ENCODE data around the gene SIVA1. TPM values are rescaled to one million over a fixed set of nuclear protein-coding genes. Genes with fewer than 3 reads are reported as not detected.

SIVA1 gene
- total RNA-seq, 1 donor from 2014 or later = 116 TPM

DNA sequence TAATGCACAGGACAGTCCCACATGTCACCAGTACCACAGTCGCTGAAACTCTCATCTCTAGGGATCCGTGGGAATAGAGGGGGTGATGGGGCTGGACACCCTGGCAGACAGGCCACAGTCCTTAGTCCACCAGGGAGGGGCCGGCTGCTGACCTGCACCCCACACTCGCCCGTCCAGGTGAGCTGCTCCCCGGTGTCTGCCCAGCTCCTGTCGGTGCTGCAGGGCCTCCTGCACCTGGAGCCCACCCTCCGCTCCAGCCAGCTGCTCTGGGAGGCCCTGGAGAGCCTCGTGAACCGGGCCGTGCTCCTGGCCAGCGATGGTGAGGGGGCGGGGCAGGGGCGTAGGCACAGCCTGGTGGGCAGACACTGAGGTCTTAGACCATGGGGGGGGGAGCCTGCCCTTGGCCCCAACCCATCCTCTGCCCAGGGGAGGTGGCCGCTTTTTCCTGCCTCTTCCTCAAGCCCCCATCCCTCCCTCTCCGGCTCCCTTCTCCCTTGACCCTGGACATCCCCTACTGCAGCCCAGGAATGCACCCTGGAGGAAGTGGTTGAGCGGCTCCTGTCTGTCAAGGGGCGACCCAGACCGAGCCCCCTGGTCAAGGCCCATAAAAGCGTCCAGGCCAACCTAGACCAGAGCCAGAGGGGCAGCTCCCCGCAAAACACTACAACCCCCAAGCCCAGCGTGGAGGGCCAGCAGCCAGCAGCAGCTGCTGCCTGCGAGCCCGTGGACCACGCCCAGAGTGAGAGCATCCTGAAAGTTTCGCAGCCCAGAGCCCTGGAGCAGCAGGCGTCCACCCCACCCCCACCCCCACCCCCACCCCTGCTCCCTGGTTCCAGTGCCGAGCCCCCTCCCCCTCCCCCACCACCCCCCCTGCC, 46.0 kb upstream of the SIVA1 start:
- Mint-ChIP-seq H3K4me1 (ENCODE audit: low read depth) (no peaks in the 10 kb centered on the region), H3K27me3 (no peaks in the 10 kb centered on the region), H3K36me3 (ENCODE audit: insufficient read depth) (peaks cover 16% of the 10 kb centered on the region), H3K27ac (no peak overlapping the region), H3K9me3 (ENCODE audit: low read depth) (no peaks in the 10 kb centered on the region), H3K4me3 (ENCODE audit: low read depth) (no peak overlapping the region)
- DNase-seq (ENCODE audit: low spot score, unreplicated experiment) = no peak
- no peak for TF ChIP-seq CTCF (IDR thresholded peaks at IDR 0.05; ENCODE audit: unreplicated experiment)

DNA sequence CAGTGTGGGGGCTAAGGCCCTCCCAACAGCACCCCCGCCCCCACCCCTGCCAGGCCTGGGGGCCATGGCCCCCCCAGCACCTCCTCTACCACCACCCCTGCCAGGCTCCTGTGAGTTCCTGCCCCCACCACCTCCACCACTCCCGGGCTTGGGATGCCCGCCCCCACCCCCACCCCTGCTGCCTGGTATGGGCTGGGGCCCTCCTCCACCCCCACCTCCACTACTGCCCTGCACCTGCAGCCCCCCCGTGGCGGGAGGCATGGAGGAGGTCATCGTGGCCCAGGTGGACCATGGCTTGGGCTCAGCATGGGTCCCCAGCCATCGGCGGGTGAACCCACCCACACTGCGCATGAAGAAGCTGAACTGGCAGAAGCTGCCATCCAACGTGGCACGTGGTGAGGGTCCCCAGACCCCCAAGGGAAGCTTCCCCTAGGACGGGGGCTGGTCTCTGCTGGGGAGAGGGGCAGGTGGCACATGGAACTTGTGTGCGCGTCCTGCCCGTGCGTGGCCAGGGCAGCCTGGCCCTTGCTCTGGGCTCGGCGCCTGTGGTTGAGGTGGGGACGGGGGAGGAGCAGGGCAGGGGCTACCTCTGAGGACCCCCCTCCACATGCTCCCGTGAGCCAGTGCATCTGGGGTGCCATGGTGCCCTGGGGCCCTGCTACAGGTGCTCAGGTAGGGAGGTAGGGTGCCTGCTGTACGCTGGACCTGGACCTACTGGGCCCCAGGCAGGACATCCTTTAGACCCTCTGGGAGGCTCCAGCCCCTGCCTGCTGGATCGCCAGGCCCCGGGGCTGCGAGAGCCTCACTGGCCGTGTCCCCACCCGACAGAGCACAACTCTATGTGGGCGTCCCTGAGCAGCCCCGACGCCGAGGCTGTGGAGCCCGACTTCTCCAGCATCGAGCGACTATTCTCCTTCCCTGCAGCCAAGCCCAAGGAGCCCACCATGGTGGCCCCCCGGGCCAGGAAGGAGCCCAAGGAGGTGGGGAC, 45.0 kb upstream of the SIVA1 start:
- no peak overlapping the region for H3K27ac Mint-ChIP-seq
- TF ChIP-seq CTCF (IDR thresholded peaks at IDR 0.05; ENCODE audit: unreplicated experiment) = no peak
- DNase-seq (ENCODE audit: low spot score, unreplicated experiment) = no peak
- H3K4me1 Mint-ChIP-seq (ENCODE audit: low read depth) = no peaks in the 10 kb centered on the region
- no peaks in the 10 kb centered on the region for H3K9me3 Mint-ChIP-seq (ENCODE audit: low read depth)
- no peak overlapping the region for H3K4me3 Mint-ChIP-seq (ENCODE audit: low read depth)
- H3K36me3 Mint-ChIP-seq (ENCODE audit: insufficient read depth) = peaks cover 16% of the 10 kb centered on the region
- no peaks in the 10 kb centered on the region for H3K27me3 Mint-ChIP-seq

GRCh38 chr14:104708606-104709268, 44.2 kb upstream of the SIVA1 start:
- peak; percentile 78 for DNase-seq (ENCODE audit: low spot score, unreplicated experiment)
- Mint-ChIP-seq H3K27me3 (no peaks in the 10 kb centered on the region), H3K9me3 (ENCODE audit: low read depth) (no peaks in the 10 kb centered on the region), H3K4me1 (ENCODE audit: low read depth) (no peaks in the 10 kb centered on the region), H3K36me3 (ENCODE audit: insufficient read depth) (peaks cover 12% of the 10 kb centered on the region), H3K4me3 (ENCODE audit: low read depth) (no peak overlapping the region), H3K27ac (no peak overlapping the region)
- TF ChIP-seq CTCF (IDR thresholded peaks at IDR 0.05; ENCODE audit: unreplicated experiment) = peak; percentile 95

DNA sequence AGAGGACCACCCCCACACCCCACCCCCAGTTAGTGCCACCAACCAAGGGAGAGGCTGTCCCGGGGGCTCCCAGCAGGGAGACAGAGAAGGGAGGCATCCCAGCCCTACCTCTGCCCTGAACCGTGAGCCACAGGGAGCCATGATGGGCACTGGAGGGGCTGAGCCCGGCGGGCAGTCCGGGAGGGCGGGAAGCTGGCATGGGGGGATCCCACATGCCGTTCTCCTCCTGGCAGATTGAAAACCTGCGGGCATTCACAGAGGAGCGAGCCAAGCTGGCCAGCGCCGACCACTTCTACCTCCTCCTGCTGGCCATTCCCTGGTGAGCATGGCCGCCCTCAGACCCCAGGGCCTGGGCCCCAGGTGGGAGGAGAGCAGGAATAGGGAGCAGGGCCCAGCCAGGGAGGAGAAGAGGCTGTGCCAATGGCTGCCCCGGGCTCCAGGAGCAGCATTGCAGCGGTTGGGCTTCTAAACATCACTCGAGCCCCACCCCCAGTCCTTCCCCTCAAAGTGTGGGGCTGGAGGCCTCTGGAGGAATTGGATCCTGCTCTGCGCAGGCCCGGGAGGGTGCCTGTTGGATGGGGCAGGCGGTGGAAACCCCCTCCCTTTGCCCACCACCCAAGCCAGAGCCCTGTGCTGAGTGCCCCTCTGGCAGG, 43.4 kb upstream of the SIVA1 start:
- no peak overlapping the region for H3K4me3 Mint-ChIP-seq (ENCODE audit: low read depth)
- no peaks in the 10 kb centered on the region for H3K27me3 Mint-ChIP-seq
- no peaks in the 10 kb centered on the region for H3K9me3 Mint-ChIP-seq (ENCODE audit: low read depth)
- no peak overlapping the region for H3K27ac Mint-ChIP-seq
- peaks cover 6% of the 10 kb centered on the region for H3K36me3 Mint-ChIP-seq (ENCODE audit: insufficient read depth)
- no peak for TF ChIP-seq CTCF (IDR thresholded peaks at IDR 0.05; ENCODE audit: unreplicated experiment)
- no peak for DNase-seq (ENCODE audit: low spot score, unreplicated experiment)
- no peaks in the 10 kb centered on the region for H3K4me1 Mint-ChIP-seq (ENCODE audit: low read depth)

Data from progenitor cell of endocrine pancreas (in vitro differentiated cells).